Upper lobe of left lung (tissue), 6 donors: ENCODE results near the gene PLCB2. TPM values are rescaled to one million over a fixed set of nuclear protein-coding genes. Genes with fewer than 3 reads are reported as not detected.

Experiments used
- ATAC-seq, 2 donors: fragments of 200-7000 bp; cut with Tn5 transposase; one replicate each; pipeline ENCODE4 v1.9.1; 2022; ENCODE audit warnings: mild to moderate bottlenecking in 2 of 2, moderate library complexity in 2 of 2; ENCODE audit not compliant: low FRiP score in 2 of 2
- DNase-seq, 2 donors: peaks; one replicate each; pipeline ENCODE4 v3.0.0-alpha.2; 2019 to 2020
- H3K27ac ChIP-seq, 4 donors: fragments of 200-600 bp; sonication (generic); one replicate each; pipeline ENCODE4 v1.5.1; 2016 to 2019
- H3K27me3 ChIP-seq, 4 donors: fragments of 200-600 bp; sonication (generic); one replicate each; pipeline ENCODE4 v1.5.1; 2017 to 2019
- H3K36me3 ChIP-seq, 4 donors: fragments of 200-600 bp; sonication (generic); one replicate each; pipeline ENCODE4 v1.5.1; 2016 to 2019
- H3K4me1 ChIP-seq, 4 donors: fragments of 200-600 bp; sonication (generic); one replicate each; pipeline ENCODE4 v1.5.1; 2018 to 2019
- H3K4me3 ChIP-seq, 4 donors: fragments of 200-600 bp; sonication (generic); one replicate each; pipeline ENCODE4 v1.5.1; 2017 to 2019; ENCODE audit warnings: mild to moderate bottlenecking in 2 of 4, moderate library complexity in 1 of 4
- H3K9me3 ChIP-seq, 4 donors: fragments of 200-600 bp; sonication (generic); one replicate each; pipeline ENCODE4 v1.5.1; 2018 to 2019
- CTCF ChIP-seq, 6 experiments: fragments of 450-650 bp in 4 of 6; fragments of 200-600 bp in 2 of 6; sonication (generic) in 2 of 6; IDR thresholded peaks; one replicate each; pipeline ENCODE4 v1.5.1; 2016 to 2019; ENCODE audit warnings: antibody characterized with exemption in 6 of 6
- EP300 ChIP-seq, 4 donors: sonication (generic); formaldehyde crosslinking; IDR thresholded peaks; one replicate each; pipeline ENCODE4 v1.5.1; 2017; ENCODE audit warnings: antibody characterized with exemption in 4 of 4, control low read depth in 2 of 4
- POLR2A ChIP-seq, 4 donors: fragments of 450-650 bp; IDR thresholded peaks; one replicate each; pipeline ENCODE4 v1.5.1; 2016 to 2017; ENCODE audit warnings: antibody characterized with exemption in 4 of 4, mild to moderate bottlenecking in 2 of 4
- POLR2AphosphoS5 ChIP-seq, 2 donors: sonication (generic); formaldehyde crosslinking; IDR thresholded peaks; one replicate each; pipeline ENCODE4 v1.5.1; 2017; ENCODE audit warnings: antibody characterized with exemption in 2 of 2
- whole genome bisulfite sequencing, 2 donors: methylation state at CpG; one replicate each; pipeline ENCODE4 v1.1.5; 2017 to 2018; 5-methylcytosine and 5-hydroxymethylcytosine counted together
- total RNA-seq, 6 donors: library from RNA; depleted of rRNA in 4 of 6; stranded (reverse); fragments of >200 nt in 4 of 6; gene quantifications; one replicate each; pipeline versions ENCODE4 v1.1.0 to v1.2.1, GENCODE V29; 2016 to 2021
- donor health status: DM: no; HTN: no; CAD: no; lungs with moderate emphysema.
- donor health status: DM: no; HTN: yes; CAD: no; lungs with severe emphysema.

PLCB2 gene
- total RNA-seq, 6 donors from 2014 or later = 26.9 to 170 (median 85.7) TPM

GRCh38 chr15:40242601-40243000, 65.1 kb downstream of the PLCB2 start:
- Histone ChIP-seq H3K36me3 (no peaks in the 10 kb centered on the region), H3K4me3 (no peak overlapping the region), H3K9me3 (no peaks in the 10 kb centered on the region), H3K4me1 (peaks cover 9 to 19% (median 11%) of the 10 kb centered on the region in 4 donors), H3K27ac (no peak overlapping the region), H3K27me3 (no peaks in the 10 kb centered on the region)
- peak in 1 of 2 donors; percentile 16 for DNase-seq
- 83 to 93% methylated on average over 5 of the region's 5 CpGs for WGBS, 2 donors
- ATAC-seq = no peak
- no peak for TF ChIP-seq CTCF (IDR thresholded peaks at IDR 0.05)
- TF ChIP-seq POLR2A (IDR thresholded peaks at IDR 0.05) = no peak
- no peak for TF ChIP-seq EP300 (IDR thresholded peaks at IDR 0.05)
- TF ChIP-seq POLR2AphosphoS5 (IDR thresholded peaks at IDR 0.05) = no peak

GRCh38 chr15:40242213-40242599, 65.5 kb downstream of the PLCB2 start:
- no peaks in the 10 kb centered on the region for H3K36me3 ChIP-seq

GRCh38 chr15:40241269-40242212, 66.2 kb downstream of the PLCB2 start:
- no peak overlapping the region for H3K27ac ChIP-seq
- no peaks in the 10 kb centered on the region for H3K36me3 ChIP-seq
- no peak for TF ChIP-seq POLR2A (IDR thresholded peaks at IDR 0.05)
- TF ChIP-seq EP300 (IDR thresholded peaks at IDR 0.05) = no peak
- no peaks in the 10 kb centered on the region for H3K27me3 ChIP-seq
- DNase-seq = no peak
- ATAC-seq = no peak
- H3K4me1 ChIP-seq = peaks cover 9 to 19% (median 11%) of the 10 kb centered on the region in 4 donors
- 89 to 91% methylated on average over 9 to 14 of the region's 14 CpGs for WGBS, 2 donors
- H3K4me3 ChIP-seq = no peak overlapping the region
- no peaks in the 10 kb centered on the region for H3K9me3 ChIP-seq

More at GRCh38 chr15:40242213-40242599, 65.5 kb downstream of the PLCB2 start:
- Histone ChIP-seq H3K4me3 (no peak overlapping the region), H3K27me3 (no peaks in the 10 kb centered on the region), H3K27ac (no peak overlapping the region), H3K9me3 (no peaks in the 10 kb centered on the region), H3K4me1 (peaks cover 9 to 19% (median 11%) of the 10 kb centered on the region in 4 donors)
- ATAC-seq (no peak), DNase-seq (no peak)
- 93 to 96% methylated on average over 9 to 10 of the region's 10 CpGs for WGBS, 2 donors
- no peak for TF ChIP-seq POLR2AphosphoS5 (IDR thresholded peaks at IDR 0.05)
- TF ChIP-seq CTCF (IDR thresholded peaks at IDR 0.05) = no peak
- no peak for TF ChIP-seq EP300 (IDR thresholded peaks at IDR 0.05)
- TF ChIP-seq POLR2A (IDR thresholded peaks at IDR 0.05) = no peak

- WGBS, 2 donors = 86 to 87% methylated on average over 9 of the region's 10 CpGs
- DNase-seq = no peak
These were observed 67.0 kb downstream of the PLCB2 start for GRCh38 chr15:40240619-40241221.

GRCh38 chr15:40239693-40240618, 67.8 kb downstream of the PLCB2 start:
- ATAC-seq (no peak), DNase-seq (no peak)
- Histone ChIP-seq H3K9me3 (no peaks in the 10 kb centered on the region), H3K36me3 (no peaks in the 10 kb centered on the region), H3K4me3 (no peak overlapping the region), H3K4me1 (peaks cover 9 to 12% (median 11%) of the 10 kb centered on the region in 4 donors), H3K27me3 (no peaks in the 10 kb centered on the region), H3K27ac (no peak overlapping the region)
- WGBS, 2 donors = 80 to 86% methylated on average over 10 to 19 of the region's 19 CpGs
- TF ChIP-seq CTCF (IDR thresholded peaks at IDR 0.05) = no peak
- no peak for TF ChIP-seq EP300 (IDR thresholded peaks at IDR 0.05)
- no peak for TF ChIP-seq POLR2A (IDR thresholded peaks at IDR 0.05)

More at GRCh38 chr15:40240619-40241221, 67.0 kb downstream of the PLCB2 start:
- TF ChIP-seq EP300 (IDR thresholded peaks at IDR 0.05) (no peak), POLR2AphosphoS5 (IDR thresholded peaks at IDR 0.05) (no peak)
- ATAC-seq = no peak
- no peak overlapping the region for H3K4me3 ChIP-seq
- no peak overlapping the region for H3K27ac ChIP-seq
- H3K9me3 ChIP-seq = no peaks in the 10 kb centered on the region
- peaks cover 9 to 17% (median 11%) of the 10 kb centered on the region in 4 donors for H3K4me1 ChIP-seq
- no peaks in the 10 kb centered on the region for H3K36me3 ChIP-seq
- H3K27me3 ChIP-seq = no peaks in the 10 kb centered on the region
